Neutrophil (primary cell): ENCODE measurements around the gene ZNF710.

Source experiments
- H3K27ac ChIP-seq: fragments of 200-600 bp; sonication (generic); 2 replicates; pipeline ENCODE4 v1.5.1; 2016; ENCODE audit warnings: mild to moderate bottlenecking, moderate library complexity
- H3K27me3 ChIP-seq: fragments of 200-600 bp; sonication (generic); 2 replicates; pipeline ENCODE4 v1.6.0; 2016; ENCODE audit warnings: mild to moderate bottlenecking
- H3K36me3 ChIP-seq: fragments of 200-600 bp; sonication (generic); 2 replicates; pipeline ENCODE4 v1.5.1; 2017
- H3K4me1 ChIP-seq, 2 experiments: fragments of 200-600 bp in 1 of 2; sonication (generic) in 1 of 2; 1 replicate in 1 of 2; 2 replicates in 1 of 2; pipeline versions ENCODE4 v1.5.1 to v1.6.1; 2013 to 2016; ENCODE audit warnings: low read depth in 1 of 2, low read length in 1 of 2, mild to moderate bottlenecking in 1 of 2, moderate library complexity in 1 of 2; ENCODE audit not compliant: control insufficient read depth in 1 of 2, insufficient read depth in 1 of 2
- H3K4me3 ChIP-seq, 2 experiments: fragments of 200-600 bp in 1 of 2; sonication (generic) in 1 of 2; 1 replicate in 1 of 2; 2 replicates in 1 of 2; pipeline ENCODE4 v1.5.1; 2013 to 2016; ENCODE audit warnings: low read depth in 1 of 2, low read length in 1 of 2, mild to moderate bottlenecking in 1 of 2, moderate library complexity in 1 of 2
- H3K9me3 ChIP-seq: fragments of 200-600 bp; sonication (generic); 2 replicates; pipeline ENCODE4 v1.5.1; 2016
- CTCF ChIP-seq: fragments of 200-600 bp; sonication (generic); IDR thresholded peaks from 2 replicates; pipeline ENCODE4 v1.5.1; 2016; ENCODE audit warnings: antibody characterized with exemption

The ZNF710 gene

GRCh38 chr15:90113166-90113565 is 112.0 kb downstream of the ZNF710 start:
- TF ChIP-seq CTCF, result no peak
- Histone ChIP-seq H3K9me3 (peaks cover 14% of the 10 kb centered on the region), H3K4me1 (peaks cover 0 to 4% of the 10 kb centered on the region in 2 experiments), H3K36me3 (no peaks in the 10 kb centered on the region), H3K27me3 (no peaks in the 10 kb centered on the region), H3K4me3 (no peak overlapping the region), H3K27ac (no peak overlapping the region)

GRCh38 chr15:90114451-90114901 is 113.4 kb downstream of the ZNF710 start:
- Histone ChIP-seq H3K36me3 (no peaks in the 10 kb centered on the region), H3K4me3 (no peak overlapping the region), H3K4me1 (peaks cover 0 to 4% of the 10 kb centered on the region in 2 experiments), H3K27ac (no peak overlapping the region), H3K9me3 (peaks cover 14% of the 10 kb centered on the region), H3K27me3 (no peaks in the 10 kb centered on the region)
- TF ChIP-seq CTCF, result no peak

GRCh38 chr15:90115783-90116182 is 114.7 kb downstream of the ZNF710 start:
- no peak overlapping the region for H3K27ac ChIP-seq
- H3K4me3 ChIP-seq, result no peak overlapping the region
- H3K27me3 ChIP-seq, result no peaks in the 10 kb centered on the region
- no peaks in the 10 kb centered on the region for H3K4me1 ChIP-seq
- no peak for TF ChIP-seq CTCF
- peaks cover 14% of the 10 kb centered on the region for H3K9me3 ChIP-seq
- no peaks in the 10 kb centered on the region for H3K36me3 ChIP-seq

- Histone ChIP-seq H3K4me3 (no peak overlapping the region), H3K36me3 (no peaks in the 10 kb centered on the region)
- TF ChIP-seq CTCF, result no peak
These were observed 118.2 kb downstream of the ZNF710 start for GRCh38 chr15:90119367-90119766.

GRCh38 chr15:90121086-90121485 is 120.0 kb downstream of the ZNF710 start:
- no peak for TF ChIP-seq CTCF
- Histone ChIP-seq H3K27ac (no peak overlapping the region), H3K4me3 (no peak overlapping the region), H3K36me3 (no peaks in the 10 kb centered on the region), H3K4me1 (no peaks in the 10 kb centered on the region), H3K27me3 (no peaks in the 10 kb centered on the region), H3K9me3 (no peaks in the 10 kb centered on the region)

More at GRCh38 chr15:90119367-90119766, 118.2 kb downstream of the ZNF710 start:
- H3K27me3 ChIP-seq, result no peaks in the 10 kb centered on the region
- H3K4me1 ChIP-seq, result no peaks in the 10 kb centered on the region
- peaks cover 6% of the 10 kb centered on the region for H3K9me3 ChIP-seq
- no peak overlapping the region for H3K27ac ChIP-seq

- Histone ChIP-seq H3K4me3 (no peak overlapping the region), H3K36me3 (no peaks in the 10 kb centered on the region), H3K27me3 (peaks cover 10% of the 10 kb centered on the region), H3K9me3 (no peaks in the 10 kb centered on the region), H3K27ac (no peak overlapping the region), H3K4me1 (no peaks in the 10 kb centered on the region)
- TF ChIP-seq CTCF, result no peak
These were observed 123.4 kb downstream of the ZNF710 start for GRCh38 chr15:90124507-90124906.
